RWPE2 (cell line): ENCODE data around the gene TMEM139.

ENCODE experiments used
- ATAC-seq: fragments of 200-7000 bp; cut with Tn5 transposase; 3 replicates; pipeline ENCODE4 v1.9.1; 2021; ENCODE audit warnings: low read depth
- DNase-seq: peaks from one replicate; pipeline ENCODE4 v3.0.0-alpha.2; 2020; ENCODE audit warnings: low spot score
- H3K27ac ChIP-seq: fragments of 450-650 bp; 2 replicates; pipeline ENCODE4 v1.5.1; 2017; ENCODE audit warnings: mild to moderate bottlenecking; ENCODE audit not compliant: poor library complexity, severe bottlenecking
- H3K27me3 ChIP-seq: fragments of 250-450 bp; sonication (Bioruptor Pico); 2 replicates; pipeline ENCODE4 v1.5.1; 2021; ENCODE audit warnings: mild to moderate bottlenecking, moderate library complexity; ENCODE audit not compliant: insufficient read depth, poor library complexity, severe bottlenecking
- H3K36me3 ChIP-seq: fragments of 250-450 bp; sonication (Bioruptor Pico); 2 replicates; pipeline ENCODE4 v1.5.1; 2020; ENCODE audit warnings: low read depth, mild to moderate bottlenecking, moderate library complexity
- H3K4me1 ChIP-seq: fragments of 250-450 bp; sonication (Bioruptor Pico); 2 replicates; pipeline ENCODE4 v1.5.1; 2021; ENCODE audit warnings: mild to moderate bottlenecking, moderate library complexity; ENCODE audit not compliant: insufficient read depth, poor library complexity, severe bottlenecking
- H3K4me3 ChIP-seq: fragments of 250-450 bp; sonication (Bioruptor Pico); 2 replicates; pipeline ENCODE4 v1.5.1; 2021; ENCODE audit warnings: mild to moderate bottlenecking, moderate library complexity; ENCODE audit not compliant: severe bottlenecking
- H3K9me3 ChIP-seq: fragments of 250-450 bp; sonication (Bioruptor Pico); 2 replicates; pipeline ENCODE4 v1.5.1; 2021; ENCODE audit warnings: mild to moderate bottlenecking, moderate library complexity; ENCODE audit not compliant: severe bottlenecking
- TF ChIP-seq, protein P1 (sequence below): fragments of 450-650 bp; IDR thresholded peaks from one replicate; pipeline ENCODE4 v1.5.1; 2017; ENCODE audit warnings: mild to moderate bottlenecking, moderate library complexity; ENCODE audit not compliant: poor library complexity, severe bottlenecking

TMEM139 gene

DNA sequence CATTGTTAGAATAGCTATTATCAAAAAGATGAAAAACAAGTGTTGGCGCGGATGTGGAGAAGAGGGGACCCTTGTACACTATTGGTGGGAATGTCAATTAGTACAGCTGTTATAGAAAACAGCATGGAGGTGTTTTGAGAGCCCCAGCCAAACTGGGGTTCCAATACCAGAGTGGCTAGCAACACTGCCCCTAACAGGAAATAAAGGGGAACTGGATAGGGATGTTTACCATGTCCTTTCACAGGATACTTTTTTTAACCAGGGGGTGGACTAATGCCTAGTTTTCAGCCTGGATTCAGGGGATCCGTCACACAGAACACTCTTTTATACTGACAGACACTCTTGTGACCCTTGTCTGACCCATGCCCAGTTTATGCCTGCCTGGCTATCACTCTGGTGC, 28.4 kb upstream of the TMEM139 start:
- peaks cover 2% of the 10 kb centered on the region for H3K9me3 ChIP-seq
- peaks cover 11% of the 10 kb centered on the region for H3K4me1 ChIP-seq
- H3K27ac ChIP-seq: no peak overlapping the region
- H3K27me3 ChIP-seq: no peaks in the 10 kb centered on the region
- H3K36me3 ChIP-seq: no peaks in the 10 kb centered on the region
- no peak for DNase-seq
- TF ChIP-seq, protein P1, sequence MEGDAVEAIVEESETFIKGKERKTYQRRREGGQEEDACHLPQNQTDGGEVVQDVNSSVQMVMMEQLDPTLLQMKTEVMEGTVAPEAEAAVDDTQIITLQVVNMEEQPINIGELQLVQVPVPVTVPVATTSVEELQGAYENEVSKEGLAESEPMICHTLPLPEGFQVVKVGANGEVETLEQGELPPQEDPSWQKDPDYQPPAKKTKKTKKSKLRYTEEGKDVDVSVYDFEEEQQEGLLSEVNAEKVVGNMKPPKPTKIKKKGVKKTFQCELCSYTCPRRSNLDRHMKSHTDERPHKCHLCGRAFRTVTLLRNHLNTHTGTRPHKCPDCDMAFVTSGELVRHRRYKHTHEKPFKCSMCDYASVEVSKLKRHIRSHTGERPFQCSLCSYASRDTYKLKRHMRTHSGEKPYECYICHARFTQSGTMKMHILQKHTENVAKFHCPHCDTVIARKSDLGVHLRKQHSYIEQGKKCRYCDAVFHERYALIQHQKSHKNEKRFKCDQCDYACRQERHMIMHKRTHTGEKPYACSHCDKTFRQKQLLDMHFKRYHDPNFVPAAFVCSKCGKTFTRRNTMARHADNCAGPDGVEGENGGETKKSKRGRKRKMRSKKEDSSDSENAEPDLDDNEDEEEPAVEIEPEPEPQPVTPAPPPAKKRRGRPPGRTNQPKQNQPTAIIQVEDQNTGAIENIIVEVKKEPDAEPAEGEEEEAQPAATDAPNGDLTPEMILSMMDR: no peak
- no peak overlapping the region for H3K4me3 ChIP-seq
- no peak for ATAC-seq

GRCh38 chr7:143256932-143257331, 27.8 kb upstream of the TMEM139 start:
- Histone ChIP-seq H3K27me3 (no peaks in the 10 kb centered on the region), H3K4me1 (peaks cover 11% of the 10 kb centered on the region), H3K36me3 (no peaks in the 10 kb centered on the region), H3K9me3 (peaks cover 2% of the 10 kb centered on the region), H3K4me3 (no peak overlapping the region), H3K27ac (no peak overlapping the region)
- ATAC-seq: no peak
- DNase-seq: no peak
- TF ChIP-seq, protein P1: no peak

GRCh38 chr7:143257501-143257900, 27.3 kb upstream of the TMEM139 start:
- TF ChIP-seq, protein P1: peak; percentile 8
- Histone ChIP-seq H3K4me1 (peaks cover 11% of the 10 kb centered on the region), H3K27ac (no peak overlapping the region), H3K4me3 (no peak overlapping the region), H3K9me3 (peaks cover 2% of the 10 kb centered on the region), H3K36me3 (no peaks in the 10 kb centered on the region), H3K27me3 (no peaks in the 10 kb centered on the region)
- ATAC-seq (peak; percentile 41; the same call in 1 of the 3 replicates), DNase-seq (no peak)

DNA sequence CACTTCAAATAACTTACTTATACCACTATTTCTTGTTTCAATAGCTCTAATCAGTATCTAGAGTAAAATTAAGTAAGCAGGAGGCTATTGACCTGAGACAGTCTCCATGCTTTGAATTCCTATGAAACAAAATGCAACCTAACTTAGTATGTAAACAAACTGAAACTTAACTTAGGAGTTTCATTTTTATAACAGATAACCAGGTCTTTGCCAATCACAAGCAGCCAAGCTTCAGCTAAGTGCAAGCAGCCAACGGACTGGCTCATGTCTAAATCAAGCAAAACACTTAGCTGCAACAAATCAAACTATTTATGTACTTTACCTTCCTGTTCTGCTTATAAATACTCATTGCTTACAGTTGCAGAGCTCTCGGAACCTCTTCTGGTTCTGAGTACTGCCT, 25.9 kb upstream of the TMEM139 start:
- no peaks in the 10 kb centered on the region for H3K27me3 ChIP-seq
- DNase-seq: no peak
- peaks cover 2% of the 10 kb centered on the region for H3K9me3 ChIP-seq
- no peaks in the 10 kb centered on the region for H3K36me3 ChIP-seq
- TF ChIP-seq, protein P1: no peak
- no peak overlapping the region for H3K27ac ChIP-seq
- no peak for ATAC-seq
- H3K4me3 ChIP-seq: no peak overlapping the region
- H3K4me1 ChIP-seq: peaks cover 11% of the 10 kb centered on the region

DNA sequence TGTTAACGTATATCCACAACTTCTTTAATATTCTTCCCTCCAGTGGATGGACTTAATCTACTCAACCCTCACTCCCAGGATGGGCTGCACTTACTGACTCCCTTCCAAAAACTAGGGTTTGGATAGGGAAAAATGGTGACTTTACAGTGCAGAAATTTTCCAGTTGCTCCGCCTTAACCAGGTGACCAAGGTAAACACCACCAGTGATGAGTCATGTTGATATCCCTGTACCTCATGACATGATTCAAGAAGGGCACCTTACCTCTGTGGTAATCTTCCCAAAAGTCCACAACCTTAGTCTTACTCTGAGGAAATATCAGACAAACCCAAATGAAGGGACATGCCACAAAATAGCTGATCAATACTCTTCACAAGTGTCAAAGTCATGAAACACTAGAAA, 25.0 kb upstream of the TMEM139 start:
- peaks cover 11% of the 10 kb centered on the region for H3K4me1 ChIP-seq
- H3K9me3 ChIP-seq: no peaks in the 10 kb centered on the region
- ATAC-seq: peak; percentile 62
- TF ChIP-seq, protein P1: no peak
- DNase-seq: no peak
- no peaks in the 10 kb centered on the region for H3K36me3 ChIP-seq
- H3K27me3 ChIP-seq: no peaks in the 10 kb centered on the region
- no peak overlapping the region for H3K4me3 ChIP-seq
- no peak overlapping the region for H3K27ac ChIP-seq
